H1 (cell line): ENCODE measurements around the gene OTUD3. TPM values are rescaled to one million over a fixed set of nuclear protein-coding genes. Genes with fewer than 3 reads are reported as not detected.

Source experiments
- CTCF ChIA-PET: fragments of 300-600 bp; sonication (Branson Sonifier 250); formaldehyde crosslinking; loops from one replicate; lab custom pipeline; 2021; ENCODE audit not compliant: partially characterized antibody; lab: Charles Lee
- POLR2A ChIA-PET: fragments of 300-600 bp; sonication (Branson Sonifier 250); formaldehyde crosslinking; loops from one replicate; lab custom pipeline; 2021; ENCODE audit warnings: inconsistent platforms; ENCODE audit not compliant: partially characterized antibody; lab: Charles Lee
- DNase-seq, 2 experiments: peaks; one replicate each; pipeline versions ENCODE4 v3.0.0 to v3.0.0-alpha.2; 2010 to 2022; ENCODE audit warnings: low spot score in 2 of 2, low read depth in 1 of 2, mixed read lengths in 1 of 2
- FAIRE-seq: peaks from 2 replicates; lab custom pipeline; 2011; peaks lifted over from hg19 to GRCh38; lab: Jason Lieb, UNC
- H2AFZ ChIP-seq: 2 replicates; pipeline ENCODE4 v1.8.1; 2012; ENCODE audit warnings: low read length, inconsistent platforms
- H2AK5ac ChIP-seq: 2 replicates; pipeline ENCODE4 v1.6.1; 2013; ENCODE audit warnings: low read depth, low read length
- H2BK120ac ChIP-seq: replicated peaks from 2 replicates; pipeline ENCODE3; 2013; ENCODE audit warnings: low read depth, low read length, inconsistent platforms
- H2BK12ac ChIP-seq: 2 replicates; pipeline ENCODE4 v1.6.1; 2013; ENCODE audit warnings: low read depth, low read length
- H2BK15ac ChIP-seq: 2 replicates; pipeline ENCODE4 v1.6.1; 2013; ENCODE audit warnings: low read length
- H2BK20ac ChIP-seq: 2 replicates; pipeline ENCODE4 v1.6.1; 2013; ENCODE audit warnings: low read length
- H2BK5ac ChIP-seq: 2 replicates; pipeline ENCODE4 v1.6.1; 2013; ENCODE audit warnings: low read depth, low read length
- H3K14ac ChIP-seq: 2 replicates; pipeline ENCODE4 v1.6.1; 2013; ENCODE audit warnings: inconsistent platforms; ENCODE audit not compliant: insufficient read length
- H3K18ac ChIP-seq: 2 replicates; pipeline ENCODE4 v1.6.1; 2013; ENCODE audit warnings: low read length; ENCODE audit errors: extremely low read depth
- H3K23ac ChIP-seq: 2 replicates; pipeline ENCODE4 v1.6.1; 2013; ENCODE audit warnings: inconsistent platforms; ENCODE audit not compliant: insufficient read length
- H3K23me2 ChIP-seq: 2 replicates; pipeline ENCODE4 v1.6.1; 2013; ENCODE audit warnings: low read depth, low read length
- H3K27ac ChIP-seq: 2 replicates; pipeline ENCODE4 v1.6.1; 2011; ENCODE audit warnings: low read depth, low read length, inconsistent platforms
- H3K27me3 ChIP-seq, 4 experiments: replicated peaks in 1 of 4; 1 replicate in 1 of 4; 2 replicates in 3 of 4; pipeline versions ENCODE4 v1.6.1 to v1.8.1; 2011 to 2013; ENCODE audit warnings: low read length in 3 of 4, mild to moderate bottlenecking in 3 of 4, inconsistent platforms in 2 of 4, mixed read lengths in 2 of 4, moderate library complexity in 1 of 4; ENCODE audit not compliant: control insufficient read depth in 3 of 4, insufficient read depth in 3 of 4; ENCODE audit errors: extremely low read depth in 1 of 4
- H3K36me3 ChIP-seq, 4 experiments: 2 replicates each; pipeline versions ENCODE4 v1.6.1 to v1.8.1; 2011 to 2013; ENCODE audit warnings: mild to moderate bottlenecking in 4 of 4, low read length in 3 of 4, moderate library complexity in 2 of 4, control low read depth in 1 of 4, inconsistent platforms in 1 of 4; ENCODE audit not compliant: insufficient read depth in 4 of 4, control insufficient read depth in 2 of 4
- H3K4ac ChIP-seq: replicated peaks from 2 replicates; pipeline ENCODE3; 2013; ENCODE audit warnings: low read length, low read depth, mixed read lengths, inconsistent platforms; ENCODE audit not compliant: insufficient read length
- H3K4me1 ChIP-seq, 4 experiments: replicated peaks in 1 of 4; 1 replicate in 1 of 4; 2 replicates in 3 of 4; pipeline versions ENCODE4 v1.6.1 to v1.8.1; 2011 to 2013; ENCODE audit warnings: low read length in 3 of 4, inconsistent platforms in 2 of 4, mixed read lengths in 1 of 4; ENCODE audit not compliant: insufficient read depth in 4 of 4, control insufficient read depth in 3 of 4
- H3K4me2 ChIP-seq, 2 experiments: 2 replicates each; pipeline versions ENCODE4 v1.6.1 to v1.8.1; 2011 to 2013; ENCODE audit warnings: low read depth in 2 of 2, low read length in 2 of 2, control low read depth in 1 of 2, inconsistent platforms in 1 of 2, mild to moderate bottlenecking in 1 of 2; ENCODE audit not compliant: insufficient read depth in 1 of 2
- H3K4me3 ChIP-seq, 4 experiments: fragments of 200-600, 300-600 bp in 1 of 4; sonication (generic), shearing (Covaris generic), sonication (Bioruptor Twin) in 1 of 4; 2 replicates each; pipeline versions ENCODE4 v1.5.1 to v1.8.1; 2011 to 2016; ENCODE audit warnings: low read length in 4 of 4, low read depth in 3 of 4, control low read depth in 2 of 4, inconsistent platforms in 2 of 4, mild to moderate bottlenecking in 2 of 4, mixed read lengths in 1 of 4, moderate library complexity in 1 of 4; ENCODE audit not compliant: insufficient read depth in 2 of 4; ENCODE audit errors: extremely low read depth in 1 of 4
- H3K56ac ChIP-seq: replicated peaks from 2 replicates; pipeline ENCODE3; 2013; ENCODE audit warnings: low read depth, mild to moderate bottlenecking, mixed read lengths, low read length, inconsistent platforms; ENCODE audit not compliant: insufficient read length
- H3K79me1 ChIP-seq: 2 replicates; pipeline ENCODE4 v1.6.1; 2013; ENCODE audit warnings: low read depth, low read length, control low read depth
- H3K79me2 ChIP-seq, 2 experiments: 2 replicates each; pipeline versions ENCODE4 v1.6.1 to v1.8.1; 2012 to 2013; ENCODE audit warnings: low read length in 2 of 2, mild to moderate bottlenecking in 2 of 2, inconsistent platforms in 1 of 2; ENCODE audit not compliant: insufficient read depth in 2 of 2, control insufficient read depth in 1 of 2
- H3K9ac ChIP-seq, 4 experiments: replicated peaks in 1 of 4; 1 replicate in 1 of 4; 2 replicates in 3 of 4; pipeline versions ENCODE4 v1.6.1 to v1.8.1; 2011 to 2013; ENCODE audit warnings: low read depth in 3 of 4, low read length in 3 of 4, control low read depth in 2 of 4, mild to moderate bottlenecking in 2 of 4, moderate library complexity in 2 of 4, inconsistent platforms in 1 of 4; ENCODE audit errors: extremely low read depth in 1 of 4
- H3K9me3 ChIP-seq, 2 experiments: 2 replicates each; pipeline versions ENCODE4 v1.6.1 to v1.8.1; 2012 to 2013; ENCODE audit warnings: mild to moderate bottlenecking in 2 of 2, moderate library complexity in 2 of 2, control low read depth in 1 of 2, inconsistent platforms in 1 of 2, low read depth in 1 of 2, low read length in 1 of 2, mixed read lengths in 1 of 2; ENCODE audit not compliant: insufficient read depth in 2 of 2
- H4K20me1 ChIP-seq, 2 experiments: replicated peaks in 1 of 2; 2 replicates each; pipeline versions ENCODE3 to v1.8.1; 2011 to 2013; ENCODE audit warnings: inconsistent platforms in 2 of 2, low read length in 2 of 2, mild to moderate bottlenecking in 1 of 2; ENCODE audit not compliant: insufficient read depth in 2 of 2, control insufficient read depth in 1 of 2
- H4K5ac ChIP-seq: 2 replicates; pipeline ENCODE4 v1.6.1; 2013; ENCODE audit warnings: low read length, low read depth, mixed read lengths, inconsistent platforms; ENCODE audit not compliant: insufficient read length
- H4K8ac ChIP-seq: 2 replicates; pipeline ENCODE4 v1.8.0; 2013; ENCODE audit warnings: mild to moderate bottlenecking, moderate library complexity, low read length, inconsistent platforms; ENCODE audit not compliant: insufficient read depth; ENCODE audit errors: extremely low read depth
- H4K91ac ChIP-seq: replicated peaks from 2 replicates; pipeline ENCODE3; 2013; ENCODE audit warnings: low read length, mixed read lengths, inconsistent platforms; ENCODE audit not compliant: insufficient read length
- CBX8 ChIP-seq: fragments of 300-800, 300-1000 bp; sonication (generic); IDR thresholded peaks from 2 replicates; pipeline ENCODE4 v1.7.1; 2016; ENCODE audit warnings: low read depth, low read length, borderline replicate concordance
- CHD1 ChIP-seq: IDR thresholded peaks from 2 replicates; pipeline ENCODE4 v1.6.1; 2012; ENCODE audit warnings: low read depth, low read length, improper control_type of control experiment
- EZH2 ChIP-seq: fragments of 200-600 bp; sonication (generic); IDR thresholded peaks from 2 replicates; pipeline ENCODE4 v1.7.1; 2012; ENCODE audit warnings: low read depth, mild to moderate bottlenecking, moderate library complexity, low read length, inconsistent platforms; ENCODE audit not compliant: severe bottlenecking
- HDAC2 ChIP-seq, 2 experiments: fragments of 300-600 bp in 1 of 2; sonication (generic) in 1 of 2; IDR thresholded peaks; 2 replicates each; pipeline ENCODE4 v1.6.1; 2011 to 2012; ENCODE audit warnings: low read depth in 2 of 2, low read length in 2 of 2, mild to moderate bottlenecking in 2 of 2, moderate library complexity in 2 of 2, borderline replicate concordance in 1 of 2, inconsistent platforms in 1 of 2
- WGBS, 2 experiments: shearing (Covaris generic) in 1 of 2; methylation state at CpG; one replicate each; pipeline versions ENCODE4 v1.1.6 to v1.1.7; 2013 to 2015; ENCODE audit warnings: low lambda C conversion rate in 2 of 2, mixed read lengths in 2 of 2, inconsistent platforms in 1 of 2, low coverage in 1 of 2, missing lambda C conversion rate in 1 of 2; ENCODE audit not compliant: insufficient replicate concordance in 2 of 2, insufficient coverage in 1 of 2, insufficient read length in 1 of 2; ENCODE audit errors: extremely low coverage in 1 of 2, missing lambda C conversion rate in 1 of 2; 5-methylcytosine and 5-hydroxymethylcytosine counted together
- polyA plus RNA-seq, 7 experiments: library from polyadenylated mRNA; depleted of rRNA in 3 of 7; stranded (reverse) in 5 of 7; unstranded in 2 of 7; fragments of >200 nt in 5 of 7; fragments of 200-250 nt in 2 of 7; gene quantifications; 1 replicate in 5 of 7; 2 replicates in 1 of 7; 4 replicates in 1 of 7; pipeline versions ENCODE4 v1.2.1 to v1.2.3, GENCODE V29; 2011 to 2013; ENCODE audit warnings: missing spikeins in 2 of 7, mixed read lengths in 2 of 7
- total RNA-seq: library from RNA; stranded (reverse); fragmentation: NEBNext Ultra II Directional; extraction: Animal tissue kit (Norgen Biotek cat#: 25700); gene quantifications from 2 replicates; pipeline ENCODE4 v1.2.1, GENCODE V29; 2021

OTUD3 gene
- total and polyA plus RNA-seq, 2 of the 8 experiments (the other 6 are each of a cell fraction or from before 2014, with no cell fraction given) = 6.3 to 11.9 TPM

DNA sequence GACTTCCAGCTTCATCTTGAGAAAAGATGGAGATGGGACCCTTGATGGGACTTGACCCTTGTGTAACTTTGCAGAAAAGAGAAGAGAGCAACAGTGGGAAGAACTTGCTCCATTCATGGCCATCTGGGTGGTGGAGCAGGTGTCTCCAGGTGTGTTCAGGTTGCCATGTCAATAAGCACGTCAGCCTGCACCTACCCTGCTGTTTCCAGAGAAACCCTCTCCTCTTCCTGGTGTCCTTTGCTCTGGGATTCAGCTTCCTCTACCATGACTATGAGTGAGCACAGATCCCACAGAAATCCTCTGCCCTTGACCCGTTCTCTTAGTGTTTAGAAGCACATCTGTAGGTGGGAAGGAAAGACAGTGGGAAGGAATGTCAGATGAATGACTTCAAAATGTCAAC lies 21.8 kb upstream of the OTUD3 start:
- Histone ChIP-seq H3K14ac (no peak overlapping the region), H3K79me2 (no peaks in the 10 kb centered on the region), H3K27ac (no peak overlapping the region), H3K27me3 (no peaks in the 10 kb centered on the region), H3K18ac (no peak overlapping the region), H3K4ac (no peak overlapping the region), H4K5ac (no peak overlapping the region), H2AFZ (no peak overlapping the region), H2BK15ac (no peak overlapping the region), H3K36me3 (no peaks in the 10 kb centered on the region), H4K20me1 (no peaks in the 10 kb centered on the region), H3K4me3 (no peak overlapping the region), H2BK12ac (no peak overlapping the region), H3K4me1 (no peaks in the 10 kb centered on the region), H4K8ac (no peak overlapping the region), H2BK120ac (no peak overlapping the region), H3K23ac (no peak overlapping the region), H2AK5ac (no peak overlapping the region), H4K91ac (no peak overlapping the region), H3K9me3 (no peaks in the 10 kb centered on the region), H3K56ac (no peak overlapping the region), H3K23me2 (no peaks in the 10 kb centered on the region), H3K9ac (no peak overlapping the region), H3K79me1 (no peaks in the 10 kb centered on the region), H3K4me2 (no peak overlapping the region), H2BK5ac (no peak overlapping the region), H2BK20ac (no peak overlapping the region)
- POLR2A ChIA-PET = no interaction called here
- TF ChIP-seq HDAC2 (IDR thresholded peaks at IDR 0.05; ENCODE audit: borderline replicate concordance in 1 of 2, low read depth in 2 of 2, low read length in 2 of 2) (no peak), EZH2 (no peak), CBX8 (no peak), CHD1 (no peak)
- FAIRE-seq = no peak
- CTCF ChIA-PET = interaction anchor here (0.7 kb wide), 1 partner anchor 1076 kb away, joined by 4 read pairs; no protein-coding TSS in a partner anchor
- 82% methylated on average over 2 of the region's 2 CpGs; no CpG with 5 or more reads in 1 of the 2 experiments for WGBS, 2 experiments
- DNase-seq = no peak
